Ramos (cell line): ENCODE results near the gene MRPL49.
"Not testable (repeated sequence)": the region's sequence is repeated elsewhere in the genome, so short reads cannot be mapped to it uniquely, and the experiment has no call there.

Source experiments
- in situ Hi-C: fragments of 300-500 bp; cut with MboI; formaldehyde crosslinking; loops from one replicate; pipeline ENCODE4 v1.14.3; 2022; ENCODE audit warnings: low sequenced_read_pairs; ENCODE audit not compliant: unreplicated experiment

Gene MRPL49

GRCh38 chr11:65156256-65156655, 34.1 kb downstream of the MRPL49 start:
- in situ Hi-C loops = no loop called here

GRCh38 chr11:65156926-65157325, 34.8 kb downstream of the MRPL49 start:
- in situ Hi-C loops = no loop called here

- in situ Hi-C loops = no loop called here
These were observed 35.2 kb downstream of the MRPL49 start for GRCh38 chr11:65157336-65157735.

GRCh38 chr11:65159012-65159411, 36.9 kb downstream of the MRPL49 start:
- in situ Hi-C loops = no loop called here

- in situ Hi-C loops = no loop called here
These were observed 38.5 kb downstream of the MRPL49 start for GRCh38 chr11:65160643-65161042.

GRCh38 chr11:65163684-65164083, 41.6 kb downstream of the MRPL49 start:
- in situ Hi-C loops = no loop called here

GRCh38 chr11:65165410-65166317, 43.5 kb downstream of the MRPL49 start:
- in situ Hi-C loops = no loop called here

GRCh38 chr11:65166893-65167292, 44.8 kb downstream of the MRPL49 start:
- in situ Hi-C loops = no loop called here

- in situ Hi-C loops = no loop called here
These were observed 45.5 kb downstream of the MRPL49 start for GRCh38 chr11:65167656-65168055.

GRCh38 chr11:65169164-65169641, 47.1 kb downstream of the MRPL49 start:
- in situ Hi-C loops = no loop called here

GRCh38 chr11:65170058-65170534, 48.0 kb downstream of the MRPL49 start, which contains the start of gene SPDYC:
Gene SPDYC, plus strand, starts transcription at chr11:65170233. Its CDS starts 1,125 bp downstream, at chr11:65171358.
- in situ Hi-C loops = no loop called here

GRCh38 chr11:65172600-65172999, 50.5 kb downstream of the MRPL49 start:
- in situ Hi-C loops = no loop called here

GRCh38 chr11:65174571-65175010, 52.5 kb downstream of the MRPL49 start:
- in situ Hi-C loops = not testable (repeated sequence)
